GM23338 (cell line): ENCODE measurements around the gene RNF114.

Experiments
- CREB1 ChIP-seq: fragments of 250-450 bp; sonication (Bioruptor Pico); IDR thresholded peaks from 2 replicates; pipeline ENCODE4 v1.5.0; 2020; ENCODE audit warnings: low read depth, mild to moderate bottlenecking, moderate library complexity
- CTCF ChIP-seq, 2 experiments: fragments of 200-600 bp in 1 of 2; sonication (generic) in 1 of 2; conservative IDR thresholded peaks; 2 replicates each; pipeline versions ENCODE4 v1.5.1 to v1.6.1; 2016 to 2017; ENCODE audit warnings: antibody characterized with exemption in 2 of 2, low read depth in 2 of 2, mild to moderate bottlenecking in 2 of 2, moderate library complexity in 1 of 2
- ETS1 ChIP-seq: IDR thresholded peaks from 2 replicates; pipeline ENCODE4 v1.6.1; 2016; ENCODE audit warnings: antibody characterized with exemption
- EZH2 ChIP-seq: fragments of 200-600 bp; sonication (generic); IDR thresholded peaks from one replicate; pipeline ENCODE4 v1.8.0; 2017; ENCODE audit warnings: antibody characterized with exemption, mild to moderate bottlenecking, low read depth; ENCODE audit not compliant: unreplicated experiment
- EZH2phosphoT487 ChIP-seq: fragments of 200-600 bp; sonication (generic); IDR thresholded peaks from one replicate; pipeline ENCODE4 v1.8.1; 2018; ENCODE audit warnings: antibody characterized with exemption; ENCODE audit not compliant: unreplicated experiment
- JUNB ChIP-seq: IDR thresholded peaks from one replicate; pipeline ENCODE4 v1.6.1; 2016; ENCODE audit warnings: antibody characterized with exemption; ENCODE audit not compliant: unreplicated experiment
- NANOG ChIP-seq: IDR thresholded peaks from 2 replicates; pipeline ENCODE4 v1.6.1; 2016; ENCODE audit warnings: antibody characterized with exemption, borderline replicate concordance
- POLR2AphosphoS5 ChIP-seq: IDR thresholded peaks from 2 replicates; pipeline ENCODE4 v1.6.1; 2016; ENCODE audit warnings: antibody characterized with exemption, low read depth
- REST ChIP-seq: IDR thresholded peaks from one replicate; pipeline ENCODE4 v1.6.1; 2018; ENCODE audit warnings: antibody characterized with exemption; ENCODE audit not compliant: unreplicated experiment
- STAT1 ChIP-seq: IDR thresholded peaks from one replicate; pipeline ENCODE4 v1.6.1; 2016; ENCODE audit warnings: antibody characterized with exemption; ENCODE audit not compliant: unreplicated experiment
- ZNF114 ChIP-seq: fragments of 250-450 bp; sonication (Bioruptor Pico); IDR thresholded peaks from 2 replicates; pipeline ENCODE4 v1.5.0; 2020; ENCODE audit warnings: mild to moderate bottlenecking, moderate library complexity
- ZNF462 ChIP-seq: fragments of 250-450 bp; sonication (Bioruptor Pico); IDR thresholded peaks from 2 replicates; pipeline ENCODE4 v1.5.0; 2020; ENCODE audit warnings: mild to moderate bottlenecking, moderate library complexity

GRCh38 chr20:49995586-49995985 is 59.4 kb downstream of the RNF114 start:
- TF ChIP-seq CTCF (conservative IDR thresholded peaks at IDR 0.05; ENCODE audit: low read depth in 2 of 2), result no peak
- no peak for TF ChIP-seq EZH2phosphoT487
- TF ChIP-seq ZNF114 (CRISPR knock-in tag), result no peak
- no peak for TF ChIP-seq CREB1 (CRISPR knock-in tag)
- no peak for TF ChIP-seq REST
- no peak for TF ChIP-seq POLR2AphosphoS5
- TF ChIP-seq EZH2, result no peak
- no peak for TF ChIP-seq ETS1
- no peak for TF ChIP-seq JUNB
- no peak for TF ChIP-seq STAT1
- TF ChIP-seq NANOG, result no peak
- no peak for TF ChIP-seq ZNF462 (CRISPR knock-in tag)
